IPS-15b (cell line): ENCODE data around the gene GABRB1.

ENCODE experiments used
- H3K27me3 ChIP-seq: one replicate; pipeline ENCODE4 v1.6.1; 2013; ENCODE audit warnings: low read length; ENCODE audit not compliant: control insufficient read depth, insufficient read depth
- H3K36me3 ChIP-seq: one replicate; pipeline ENCODE4 v1.6.1; 2013; ENCODE audit warnings: low read length; ENCODE audit not compliant: control insufficient read depth, insufficient read depth
- H3K4me1 ChIP-seq: one replicate; pipeline ENCODE4 v1.6.1; 2013; ENCODE audit warnings: mild to moderate bottlenecking, low read length; ENCODE audit not compliant: control insufficient read depth, insufficient read depth
- H3K4me3 ChIP-seq: one replicate; pipeline ENCODE4 v1.5.1; 2013; ENCODE audit warnings: low read depth, low read length
- H3K9ac ChIP-seq: one replicate; pipeline ENCODE4 v1.6.1; 2013; ENCODE audit warnings: low read depth, mild to moderate bottlenecking, low read length
- H3K9me3 ChIP-seq: one replicate; pipeline ENCODE4 v1.6.1; 2013; ENCODE audit warnings: mild to moderate bottlenecking, low read length; ENCODE audit not compliant: control insufficient read depth, insufficient read depth

GABRB1 gene

GRCh38 chr4:47326025-47326424, 294.7 kb downstream of the GABRB1 start:
- no peak overlapping the region for H3K4me3 ChIP-seq
- no peak overlapping the region for H3K9ac ChIP-seq
- H3K4me1 ChIP-seq = no peaks in the 10 kb centered on the region
- no peaks in the 10 kb centered on the region for H3K27me3 ChIP-seq
- no peaks in the 10 kb centered on the region for H3K36me3 ChIP-seq
- H3K9me3 ChIP-seq = no peaks in the 10 kb centered on the region

- Histone ChIP-seq H3K9ac (no peak overlapping the region), H3K36me3 (no peaks in the 10 kb centered on the region), H3K27me3 (no peaks in the 10 kb centered on the region), H3K4me3 (no peak overlapping the region), H3K4me1 (no peaks in the 10 kb centered on the region), H3K9me3 (no peaks in the 10 kb centered on the region)
These were observed 299.5 kb downstream of the GABRB1 start for GRCh38 chr4:47330866-47331265.

GRCh38 chr4:47334652-47335051, 303.3 kb downstream of the GABRB1 start:
- Histone ChIP-seq H3K27me3 (no peaks in the 10 kb centered on the region), H3K4me3 (no peak overlapping the region), H3K9me3 (no peaks in the 10 kb centered on the region), H3K36me3 (no peaks in the 10 kb centered on the region), H3K4me1 (no peaks in the 10 kb centered on the region), H3K9ac (no peak overlapping the region)

GRCh38 chr4:47337893-47338292, 306.5 kb downstream of the GABRB1 start:
- H3K4me3 ChIP-seq = no peak overlapping the region
- no peaks in the 10 kb centered on the region for H3K36me3 ChIP-seq
- H3K27me3 ChIP-seq = no peaks in the 10 kb centered on the region
- no peak overlapping the region for H3K9ac ChIP-seq
- H3K9me3 ChIP-seq = no peaks in the 10 kb centered on the region
- no peaks in the 10 kb centered on the region for H3K4me1 ChIP-seq

GRCh38 chr4:47340914-47341313, 309.5 kb downstream of the GABRB1 start:
- no peak overlapping the region for H3K9ac ChIP-seq
- no peak overlapping the region for H3K4me3 ChIP-seq
- H3K4me1 ChIP-seq = no peaks in the 10 kb centered on the region
- H3K9me3 ChIP-seq = no peaks in the 10 kb centered on the region
- H3K36me3 ChIP-seq = no peaks in the 10 kb centered on the region
- no peaks in the 10 kb centered on the region for H3K27me3 ChIP-seq

- Histone ChIP-seq H3K27me3 (no peaks in the 10 kb centered on the region), H3K9me3 (no peaks in the 10 kb centered on the region), H3K4me1 (no peaks in the 10 kb centered on the region), H3K9ac (no peak overlapping the region), H3K36me3 (no peaks in the 10 kb centered on the region), H3K4me3 (no peak overlapping the region)
These were observed 311.4 kb downstream of the GABRB1 start for GRCh38 chr4:47342796-47343195.

GRCh38 chr4:47349326-47349725, 318.0 kb downstream of the GABRB1 start:
- Histone ChIP-seq H3K9ac (no peak overlapping the region), H3K9me3 (no peaks in the 10 kb centered on the region), H3K4me1 (no peaks in the 10 kb centered on the region), H3K27me3 (no peaks in the 10 kb centered on the region), H3K4me3 (no peak overlapping the region), H3K36me3 (no peaks in the 10 kb centered on the region)

GRCh38 chr4:47355568-47355967, 324.2 kb downstream of the GABRB1 start:
- H3K9me3 ChIP-seq = no peaks in the 10 kb centered on the region
- no peaks in the 10 kb centered on the region for H3K27me3 ChIP-seq

GRCh38 chr4:47359891-47360290, 328.5 kb downstream of the GABRB1 start:
- Histone ChIP-seq H3K4me1 (no peaks in the 10 kb centered on the region), H3K36me3 (no peaks in the 10 kb centered on the region), H3K4me3 (no peak overlapping the region), H3K27me3 (no peaks in the 10 kb centered on the region), H3K9ac (no peak overlapping the region), H3K9me3 (no peaks in the 10 kb centered on the region)

More at GRCh38 chr4:47355568-47355967, 324.2 kb downstream of the GABRB1 start:
- Histone ChIP-seq H3K9ac (no peak overlapping the region), H3K36me3 (no peaks in the 10 kb centered on the region), H3K4me3 (no peak overlapping the region), H3K4me1 (no peaks in the 10 kb centered on the region)

- Histone ChIP-seq H3K4me1 (no peaks in the 10 kb centered on the region), H3K9me3 (no peaks in the 10 kb centered on the region), H3K36me3 (no peaks in the 10 kb centered on the region), H3K4me3 (no peak overlapping the region), H3K27me3 (no peaks in the 10 kb centered on the region), H3K9ac (no peak overlapping the region)
These were observed 336.4 kb downstream of the GABRB1 start for GRCh38 chr4:47367761-47368160.

- H3K9ac ChIP-seq = no peak overlapping the region
- no peaks in the 10 kb centered on the region for H3K9me3 ChIP-seq
- no peak overlapping the region for H3K4me3 ChIP-seq
- H3K36me3 ChIP-seq = no peaks in the 10 kb centered on the region
- no peaks in the 10 kb centered on the region for H3K27me3 ChIP-seq
- H3K4me1 ChIP-seq = no peaks in the 10 kb centered on the region
These were observed 336.8 kb downstream of the GABRB1 start for GRCh38 chr4:47368211-47368610.

- H3K9ac ChIP-seq = no peak overlapping the region
- no peaks in the 10 kb centered on the region for H3K36me3 ChIP-seq
- H3K27me3 ChIP-seq = no peaks in the 10 kb centered on the region
- no peaks in the 10 kb centered on the region for H3K9me3 ChIP-seq
- no peak overlapping the region for H3K4me3 ChIP-seq
- H3K4me1 ChIP-seq = no peaks in the 10 kb centered on the region
These were observed 341.2 kb downstream of the GABRB1 start for GRCh38 chr4:47372561-47372960.

GRCh38 chr4:47373174-47373573, 341.8 kb downstream of the GABRB1 start:
- no peaks in the 10 kb centered on the region for H3K36me3 ChIP-seq
- no peak overlapping the region for H3K9ac ChIP-seq
- H3K27me3 ChIP-seq = no peaks in the 10 kb centered on the region
- H3K4me1 ChIP-seq = no peaks in the 10 kb centered on the region
- no peaks in the 10 kb centered on the region for H3K9me3 ChIP-seq
- no peak overlapping the region for H3K4me3 ChIP-seq
